SK-N-SH treated with all-trans-retinoic acid at 6 μM for 48 hours (cell line): ENCODE measurements around the gene TEC.

ENCODE experiments used
- ATAC-seq: fragments of 200-7000 bp; cut with Tn5 transposase; 3 replicates; pipeline ENCODE4 v1.9.1; 2020; ENCODE audit warnings: mild to moderate bottlenecking, moderate library complexity
- ARNTL ChIP-seq: fragments of 450-650 bp; formaldehyde crosslinking; IDR thresholded peaks from 2 replicates; pipeline ENCODE4 v1.5.0; 2020; ENCODE audit warnings: low read depth, mild to moderate bottlenecking, moderate library complexity, borderline replicate concordance
- BACH2 ChIP-seq: fragments of 250-450 bp; sonication (Bioruptor Pico); IDR thresholded peaks from 2 replicates; pipeline ENCODE4 v1.9.0; 2021; ENCODE audit warnings: mild to moderate bottlenecking, borderline replicate concordance
- CSDC2 ChIP-seq: fragments of 250-450 bp; sonication (Bioruptor Pico); IDR thresholded peaks from 2 replicates; pipeline ENCODE4 v1.5.0; 2020; ENCODE audit warnings: mild to moderate bottlenecking, moderate library complexity
- ESRRG ChIP-seq: fragments of 250-450 bp; sonication (Bioruptor Pico); IDR thresholded peaks from 2 replicates; pipeline ENCODE4 v1.6.1; 2021; ENCODE audit warnings: mild to moderate bottlenecking
- GLIS3 ChIP-seq: fragments of 250-450 bp; sonication (Bioruptor Pico); IDR thresholded peaks from 2 replicates; pipeline ENCODE4 v1.5.0; 2020; ENCODE audit warnings: mild to moderate bottlenecking, moderate library complexity
- ISL1 ChIP-seq: fragments of 250-450 bp; sonication (Bioruptor Pico); IDR thresholded peaks from 2 replicates; pipeline ENCODE4 v2.1.2; 2022; ENCODE audit warnings: mild to moderate bottlenecking, moderate library complexity
- OSR1 ChIP-seq: fragments of 250-450 bp; sonication (Bioruptor Pico); IDR thresholded peaks from 2 replicates; pipeline ENCODE4 v1.8.0; 2022; ENCODE audit warnings: moderate library complexity, mild to moderate bottlenecking, inconsistent platforms
- POU6F1 ChIP-seq: fragments of 250-450 bp; sonication (Bioruptor Pico); IDR thresholded peaks from 2 replicates; pipeline ENCODE4 v1.8.0; 2021; ENCODE audit warnings: low read depth, mild to moderate bottlenecking, moderate library complexity, borderline replicate concordance
- SNAI2 ChIP-seq: fragments of 250-450 bp; sonication (Bioruptor Pico); IDR thresholded peaks from 2 replicates; pipeline ENCODE4 v1.5.0; 2020; ENCODE audit warnings: mild to moderate bottlenecking, moderate library complexity
- TSHZ2 ChIP-seq: fragments of 250-450 bp; sonication (Bioruptor Pico); IDR thresholded peaks from 2 replicates; pipeline ENCODE4 v1.5.0; 2020; ENCODE audit warnings: mild to moderate bottlenecking, moderate library complexity
- ZC3H10 ChIP-seq: fragments of 250-450 bp; sonication (Bioruptor Pico); IDR thresholded peaks from 2 replicates; pipeline ENCODE4 v1.5.1; 2021; ENCODE audit warnings: mild to moderate bottlenecking, moderate library complexity
- ZFP3 ChIP-seq: fragments of 250-450 bp; sonication (Bioruptor Pico); IDR thresholded peaks from 2 replicates; pipeline ENCODE4 v1.5.0; 2020; ENCODE audit warnings: mild to moderate bottlenecking, moderate library complexity
- ZFP30 ChIP-seq: fragments of 450-650 bp; formaldehyde crosslinking; IDR thresholded peaks from 2 replicates; pipeline ENCODE4 v1.5.0; 2022; ENCODE audit warnings: mild to moderate bottlenecking, moderate library complexity
- ZNF565 ChIP-seq: fragments of 450-650 bp; formaldehyde crosslinking; conservative IDR thresholded peaks from 2 replicates; pipeline ENCODE4 v1.5.0; 2020; ENCODE audit warnings: low read depth, mild to moderate bottlenecking, moderate library complexity
- ZNF70 ChIP-seq: fragments of 450-650 bp; formaldehyde crosslinking; IDR thresholded peaks from 2 replicates; pipeline ENCODE4 v1.5.0; 2020; ENCODE audit warnings: mild to moderate bottlenecking, moderate library complexity
- ZNF8 ChIP-seq: fragments of 450-650 bp; formaldehyde crosslinking; IDR thresholded peaks from 2 replicates; pipeline ENCODE4 v1.5.0; 2020; ENCODE audit warnings: mild to moderate bottlenecking, moderate library complexity
- TF ChIP-seq, protein P1 (sequence below): fragments of 250-450 bp; sonication (Bioruptor Pico); IDR thresholded peaks from 2 replicates; pipeline ENCODE4 v1.8.0; 2020; ENCODE audit warnings: mild to moderate bottlenecking, moderate library complexity, borderline replicate concordance
- TF ChIP-seq, protein P2 (sequence below): fragments of 250-450 bp; sonication (Bioruptor Pico); IDR thresholded peaks from 2 replicates; pipeline ENCODE4 v1.5.1; 2021; ENCODE audit warnings: mild to moderate bottlenecking, moderate library complexity
- TF ChIP-seq, protein P3 (sequence below): fragments of 250-450 bp; sonication (Bioruptor Pico); IDR thresholded peaks from 2 replicates; pipeline ENCODE4 v1.5.1; 2020; ENCODE audit warnings: low read depth, mild to moderate bottlenecking, moderate library complexity

TEC gene

GRCh38 chr4:48119646-48120045, 150.0 kb downstream of the TEC start:
- TF ChIP-seq OSR1 (CRISPR knock-in tag) (no peak), ISL1 (CRISPR knock-in tag) (no peak), ZC3H10 (no peak), GLIS3 (no peak), SNAI2 (no peak), ZNF70 (CRISPR knock-in tag) (no peak), BACH2 (CRISPR knock-in tag) (no peak)
- TF ChIP-seq, protein P1, sequence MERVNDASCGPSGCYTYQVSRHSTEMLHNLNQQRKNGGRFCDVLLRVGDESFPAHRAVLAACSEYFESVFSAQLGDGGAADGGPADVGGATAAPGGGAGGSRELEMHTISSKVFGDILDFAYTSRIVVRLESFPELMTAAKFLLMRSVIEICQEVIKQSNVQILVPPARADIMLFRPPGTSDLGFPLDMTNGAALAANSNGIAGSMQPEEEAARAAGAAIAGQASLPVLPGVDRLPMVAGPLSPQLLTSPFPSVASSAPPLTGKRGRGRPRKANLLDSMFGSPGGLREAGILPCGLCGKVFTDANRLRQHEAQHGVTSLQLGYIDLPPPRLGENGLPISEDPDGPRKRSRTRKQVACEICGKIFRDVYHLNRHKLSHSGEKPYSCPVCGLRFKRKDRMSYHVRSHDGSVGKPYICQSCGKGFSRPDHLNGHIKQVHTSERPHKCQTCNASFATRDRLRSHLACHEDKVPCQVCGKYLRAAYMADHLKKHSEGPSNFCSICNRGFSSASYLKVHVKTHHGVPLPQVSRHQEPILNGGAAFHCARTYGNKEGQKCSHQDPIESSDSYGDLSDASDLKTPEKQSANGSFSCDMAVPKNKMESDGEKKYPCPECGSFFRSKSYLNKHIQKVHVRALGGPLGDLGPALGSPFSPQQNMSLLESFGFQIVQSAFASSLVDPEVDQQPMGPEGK (CRISPR knock-in tag) = no peak
- TF ChIP-seq, protein P2, sequence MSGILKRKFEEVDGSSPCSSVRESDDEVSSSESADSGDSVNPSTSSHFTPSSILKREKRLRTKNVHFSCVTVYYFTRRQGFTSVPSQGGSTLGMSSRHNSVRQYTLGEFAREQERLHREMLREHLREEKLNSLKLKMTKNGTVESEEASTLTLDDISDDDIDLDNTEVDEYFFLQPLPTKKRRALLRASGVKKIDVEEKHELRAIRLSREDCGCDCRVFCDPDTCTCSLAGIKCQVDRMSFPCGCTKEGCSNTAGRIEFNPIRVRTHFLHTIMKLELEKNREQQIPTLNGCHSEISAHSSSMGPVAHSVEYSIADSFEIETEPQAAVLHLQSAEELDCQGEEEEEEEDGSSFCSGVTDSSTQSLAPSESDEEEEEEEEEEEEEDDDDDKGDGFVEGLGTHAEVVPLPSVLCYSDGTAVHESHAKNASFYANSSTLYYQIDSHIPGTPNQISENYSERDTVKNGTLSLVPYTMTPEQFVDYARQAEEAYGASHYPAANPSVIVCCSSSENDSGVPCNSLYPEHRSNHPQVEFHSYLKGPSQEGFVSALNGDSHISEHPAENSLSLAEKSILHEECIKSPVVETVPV = no peak
- TF ChIP-seq, protein P3, sequence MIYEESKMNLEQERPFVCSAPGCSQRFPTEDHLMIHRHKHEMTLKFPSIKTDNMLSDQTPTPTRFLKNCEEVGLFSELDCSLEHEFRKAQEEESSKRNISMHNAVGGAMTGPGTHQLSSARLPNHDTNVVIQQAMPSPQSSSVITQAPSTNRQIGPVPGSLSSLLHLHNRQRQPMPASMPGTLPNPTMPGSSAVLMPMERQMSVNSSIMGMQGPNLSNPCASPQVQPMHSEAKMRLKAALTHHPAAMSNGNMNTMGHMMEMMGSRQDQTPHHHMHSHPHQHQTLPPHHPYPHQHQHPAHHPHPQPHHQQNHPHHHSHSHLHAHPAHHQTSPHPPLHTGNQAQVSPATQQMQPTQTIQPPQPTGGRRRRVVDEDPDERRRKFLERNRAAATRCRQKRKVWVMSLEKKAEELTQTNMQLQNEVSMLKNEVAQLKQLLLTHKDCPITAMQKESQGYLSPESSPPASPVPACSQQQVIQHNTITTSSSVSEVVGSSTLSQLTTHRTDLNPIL (CRISPR knock-in tag) = no peak
- TF ChIP-seq, all 23 proteins: peak for 0
- no peak for ATAC-seq

DNA sequence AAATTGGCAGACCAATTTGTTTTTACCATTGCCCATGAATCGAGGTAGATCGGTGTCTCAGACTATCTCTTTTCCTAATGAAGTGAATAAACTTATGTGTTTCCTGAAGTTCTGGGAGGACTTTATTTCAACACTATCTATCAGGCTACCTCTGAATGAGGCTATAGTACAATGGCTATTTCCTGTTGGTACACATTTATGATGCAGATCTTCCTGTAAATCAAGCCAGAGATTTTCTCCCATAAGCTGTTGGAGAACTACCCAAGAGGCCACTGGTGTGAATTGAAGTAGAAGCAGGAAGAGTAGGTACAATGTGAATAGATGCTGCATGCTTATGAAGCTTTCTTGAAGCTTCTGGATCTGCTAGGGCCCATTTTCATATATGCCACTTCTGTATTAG, 151.6 kb downstream of the TEC start:
- no peak for ATAC-seq

More for the DNA sequence above, 151.6 kb downstream of the TEC start:
- no peak for TF ChIP-seq GLIS3
- TF ChIP-seq, protein P2 = no peak
- TF ChIP-seq, protein P3 (CRISPR knock-in tag) = no peak
- TF ChIP-seq POU6F1 = no peak
- TF ChIP-seq BACH2 (CRISPR knock-in tag) = no peak
- TF ChIP-seq ZNF565 = no peak
- TF ChIP-seq CSDC2 (CRISPR knock-in tag) = no peak
- no peak for TF ChIP-seq ZFP30
- TF ChIP-seq ESRRG = no peak
- TF ChIP-seq ZNF8 = no peak
- TF ChIP-seq ZC3H10 = no peak
- no peak for TF ChIP-seq OSR1 (CRISPR knock-in tag)
- no peak for TF ChIP-seq ARNTL (CRISPR knock-in tag)
- no peak for TF ChIP-seq ZFP3 (CRISPR knock-in tag)
- TF ChIP-seq TSHZ2 = no peak
- no peak for TF ChIP-seq SNAI2
- TF ChIP-seq, all 23 proteins: peak for 0
